NCI-H146 treated with DMSO at 0.1 percent for 48 hours (cell line): ENCODE data around the gene TFCP2.
"Not testable (repeated sequence)": the region's sequence is repeated elsewhere in the genome, so short reads cannot be mapped to it uniquely, and the experiment has no call there.

Source experiments
- DNase-seq: peaks from one replicate; lab custom pipeline; 2025; ENCODE audit not compliant: unreplicated experiment; lab: John Stamatoyannopoulos, UW

The TFCP2 gene, protein sequence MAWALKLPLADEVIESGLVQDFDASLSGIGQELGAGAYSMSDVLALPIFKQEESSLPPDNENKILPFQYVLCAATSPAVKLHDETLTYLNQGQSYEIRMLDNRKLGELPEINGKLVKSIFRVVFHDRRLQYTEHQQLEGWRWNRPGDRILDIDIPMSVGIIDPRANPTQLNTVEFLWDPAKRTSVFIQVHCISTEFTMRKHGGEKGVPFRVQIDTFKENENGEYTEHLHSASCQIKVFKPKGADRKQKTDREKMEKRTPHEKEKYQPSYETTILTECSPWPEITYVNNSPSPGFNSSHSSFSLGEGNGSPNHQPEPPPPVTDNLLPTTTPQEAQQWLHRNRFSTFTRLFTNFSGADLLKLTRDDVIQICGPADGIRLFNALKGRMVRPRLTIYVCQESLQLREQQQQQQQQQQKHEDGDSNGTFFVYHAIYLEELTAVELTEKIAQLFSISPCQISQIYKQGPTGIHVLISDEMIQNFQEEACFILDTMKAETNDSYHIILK

DNA sequence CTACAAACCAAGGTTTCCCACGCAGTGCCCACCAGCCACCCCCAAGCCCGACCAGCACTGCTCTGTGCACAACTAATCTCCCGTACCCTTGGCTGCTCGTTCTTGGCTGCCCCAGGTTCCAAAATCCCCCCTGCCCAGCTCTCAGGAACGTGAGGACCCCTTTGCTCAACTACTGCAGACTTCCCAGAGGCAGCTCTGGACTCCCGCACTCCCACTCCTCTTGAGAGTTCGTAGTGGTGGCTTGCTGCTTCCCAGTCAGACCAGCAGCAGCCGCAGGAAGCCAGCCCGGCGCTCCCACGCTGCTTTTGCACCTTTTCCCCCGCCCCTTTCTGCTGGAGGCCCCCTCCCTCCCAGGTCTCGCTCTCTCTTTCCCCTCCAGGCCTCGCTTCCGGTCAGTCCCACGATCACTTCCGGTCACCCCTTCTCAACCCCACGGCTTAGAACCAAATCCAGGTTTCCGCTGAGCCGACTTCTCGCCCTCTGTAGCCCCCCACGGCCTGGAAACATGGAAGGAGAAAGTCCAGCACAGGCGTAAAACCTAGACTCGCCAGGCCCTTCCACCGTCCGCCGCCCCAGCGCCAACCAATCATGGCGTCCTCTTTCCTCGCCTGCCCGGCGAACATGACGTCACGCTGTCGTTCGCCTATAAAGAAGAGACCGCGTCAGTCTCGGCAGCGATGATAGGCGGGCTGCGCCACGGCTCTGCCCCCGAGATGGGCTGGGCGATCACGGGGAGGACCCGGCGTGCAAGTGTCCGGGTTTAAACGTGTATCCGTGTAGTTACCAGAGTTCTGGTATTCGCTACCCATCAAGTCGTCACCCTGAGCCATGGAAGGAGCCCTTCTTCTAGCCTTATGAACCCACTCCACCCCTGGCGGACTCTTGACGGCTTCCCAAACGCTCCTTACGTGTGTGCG, at the start of gene TFCP2:
TFCP2 (minus strand) TSS at position 621 of the 917 bp plus-strand sequence. CDS start 713 bp downstream, outside the sequence.
- peak; percentile 97 for DNase-seq

DNA sequence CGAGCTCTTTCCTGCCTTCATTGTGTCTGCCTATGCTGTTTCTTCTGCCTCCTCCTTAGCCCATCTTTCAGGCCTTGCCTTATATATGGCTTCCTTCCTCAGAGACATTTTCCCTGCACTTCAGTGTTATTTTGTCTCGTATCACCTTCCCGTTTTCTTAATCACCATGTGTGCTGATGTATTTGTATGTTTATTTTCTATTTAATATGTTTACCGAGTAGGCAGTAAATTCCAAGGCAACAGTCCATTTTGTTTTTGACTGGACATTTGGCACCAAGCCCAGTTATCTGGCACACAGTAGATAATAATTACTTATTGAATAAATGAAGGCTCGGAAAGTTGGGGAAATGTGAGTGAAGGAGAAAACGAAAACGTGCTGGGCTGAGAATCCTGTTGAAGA, 49.5 kb upstream of the TFCP2 start:
- DNase-seq, result peak; percentile 41

DNA sequence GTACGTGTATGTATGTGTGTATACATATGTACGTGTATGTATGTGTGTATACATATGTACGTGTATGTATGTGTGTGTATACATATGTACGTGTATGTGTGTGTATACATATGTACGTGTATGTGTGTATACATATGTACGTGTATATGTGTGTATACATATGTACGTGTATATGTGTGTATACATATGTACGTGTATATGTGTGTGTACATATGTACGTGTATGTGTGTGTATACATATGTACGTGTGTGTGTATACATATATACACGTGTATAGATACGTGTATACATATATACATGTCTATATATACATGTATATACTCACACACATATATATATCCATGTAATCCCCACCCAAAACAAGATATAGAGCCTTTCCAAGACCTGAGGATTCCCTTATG, 46.9 kb upstream of the TFCP2 start:
- DNase-seq, result not testable (repeated sequence)

DNA sequence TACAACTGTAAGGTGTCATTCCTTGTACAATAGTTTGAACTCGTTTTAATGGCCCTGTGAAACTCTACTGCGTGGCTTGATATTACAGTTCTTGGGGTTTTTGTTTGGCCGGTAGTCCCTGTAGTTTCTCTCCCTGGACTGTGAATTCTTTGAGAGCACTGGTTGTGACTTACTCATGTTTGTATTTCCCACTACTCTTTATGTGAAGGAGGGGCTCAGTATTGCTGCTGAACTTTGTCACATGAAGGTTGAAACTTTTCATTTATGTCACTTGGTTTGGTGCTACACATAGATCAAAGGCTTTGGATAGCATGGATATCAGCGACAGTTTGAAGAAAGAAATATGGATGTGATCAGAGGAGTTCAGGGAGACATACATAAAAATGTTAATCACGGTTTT, 46.4 kb upstream of the TFCP2 start:
- DNase-seq, result no peak

DNA sequence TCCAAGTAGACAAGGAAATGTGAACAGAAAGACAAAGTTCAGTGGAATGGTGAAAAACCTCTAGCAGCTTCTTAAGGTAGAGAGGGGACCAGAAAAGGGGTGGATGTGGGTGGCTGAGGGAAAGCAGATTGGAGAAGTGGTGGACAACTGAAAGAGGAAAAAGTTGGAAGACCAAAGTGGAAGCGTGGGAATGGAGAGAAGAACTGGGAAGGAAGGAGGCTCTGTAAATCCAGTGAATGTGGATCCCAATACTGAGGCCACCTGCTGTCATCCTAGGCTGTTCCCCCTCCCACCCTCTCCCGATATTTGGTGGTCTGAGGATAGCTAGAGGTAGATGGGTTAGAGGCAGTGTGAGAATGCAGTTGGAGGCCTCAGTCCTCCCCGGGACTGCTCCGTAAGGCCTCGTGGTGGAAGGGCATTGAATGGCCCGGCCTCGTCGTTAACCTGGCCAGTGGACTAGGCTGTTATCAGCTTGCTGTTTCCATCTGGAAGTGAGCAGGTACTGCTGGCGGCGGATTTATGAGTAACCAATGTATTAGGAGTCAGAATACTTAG, 45.7 kb upstream of the TFCP2 start:
- peak; percentile 9 for DNase-seq

DNA sequence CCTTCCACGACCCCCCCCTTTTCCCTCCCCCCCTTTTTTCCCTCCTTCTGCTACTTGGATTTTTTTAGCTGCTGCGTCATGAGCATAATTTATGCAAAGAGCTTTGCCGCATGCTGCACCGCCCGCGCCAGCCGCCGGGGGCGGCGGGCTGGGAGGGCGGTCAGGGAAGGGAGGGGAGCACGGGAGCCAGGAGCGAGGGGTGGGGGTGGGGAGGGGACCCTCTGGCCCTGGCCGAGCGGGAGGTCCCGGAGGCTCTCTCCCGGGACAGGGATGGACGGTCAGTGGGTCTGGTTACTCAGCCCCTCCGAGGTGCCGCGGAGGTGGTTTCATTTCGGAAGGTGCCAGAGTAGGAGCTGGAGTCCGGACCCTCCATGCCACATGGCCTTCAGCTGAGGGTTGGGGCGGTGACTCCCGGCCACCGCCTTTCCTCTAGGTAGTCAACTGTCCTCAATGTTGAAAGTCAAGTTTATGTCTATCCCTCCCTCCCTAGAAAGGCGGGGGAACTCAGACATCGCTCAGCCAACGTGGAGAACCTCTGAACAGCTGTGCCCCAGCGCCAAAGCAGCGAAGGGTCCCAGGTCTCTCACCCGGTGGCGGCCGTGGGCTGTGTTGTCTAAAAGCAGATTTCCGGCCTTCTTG, 45.2 kb upstream of the TFCP2 start, which contains the start of gene POU6F1:
POU6F1 (minus strand) TSS at position 95 of the 639 bp plus-strand sequence. CDS start 11,226 bp downstream, outside the sequence.
- DNase-seq, result peak; percentile 53

DNA sequence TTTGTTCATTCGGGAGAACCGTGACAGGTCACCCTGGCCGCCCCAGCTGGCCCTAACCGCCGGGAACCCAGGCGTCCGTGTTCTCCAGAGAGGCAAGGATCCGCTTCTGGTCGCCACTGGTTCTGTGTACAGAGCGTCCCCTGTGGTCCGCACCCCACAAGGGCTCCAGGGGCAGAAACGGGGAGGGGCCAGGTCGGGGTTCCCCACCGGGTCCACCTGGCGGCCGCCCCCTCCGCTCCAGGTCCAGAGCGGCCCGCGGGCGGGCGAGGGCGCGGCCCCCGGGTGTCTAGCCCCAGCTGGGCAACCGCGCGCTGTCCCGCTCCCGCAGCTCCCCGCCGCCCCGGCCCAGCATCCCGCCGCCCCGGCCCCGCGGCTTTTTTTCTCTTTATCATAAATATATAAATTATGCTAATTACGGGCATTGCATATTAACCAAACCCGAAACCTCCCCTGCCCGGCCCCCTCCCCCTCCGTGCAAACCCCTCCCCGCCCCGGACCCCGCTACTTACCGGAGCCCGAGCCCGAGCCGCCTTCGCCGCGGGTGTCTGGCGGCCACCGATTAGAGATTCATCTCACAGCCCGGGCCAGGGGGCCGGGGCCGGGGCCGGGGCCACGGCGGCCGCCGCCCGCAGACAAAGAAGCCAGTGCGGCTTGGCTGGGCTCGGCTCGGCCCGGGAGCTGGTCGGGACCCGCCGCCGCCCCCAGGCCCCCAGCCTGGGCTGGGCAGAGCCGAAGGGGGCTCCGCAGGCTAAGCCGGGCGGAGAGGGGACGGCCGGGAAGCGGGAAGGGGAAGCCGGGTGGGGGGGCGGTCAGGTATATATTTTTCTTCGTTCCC, 44.4 kb upstream of the TFCP2 start:
- peak; percentile 63 for DNase-seq

DNA sequence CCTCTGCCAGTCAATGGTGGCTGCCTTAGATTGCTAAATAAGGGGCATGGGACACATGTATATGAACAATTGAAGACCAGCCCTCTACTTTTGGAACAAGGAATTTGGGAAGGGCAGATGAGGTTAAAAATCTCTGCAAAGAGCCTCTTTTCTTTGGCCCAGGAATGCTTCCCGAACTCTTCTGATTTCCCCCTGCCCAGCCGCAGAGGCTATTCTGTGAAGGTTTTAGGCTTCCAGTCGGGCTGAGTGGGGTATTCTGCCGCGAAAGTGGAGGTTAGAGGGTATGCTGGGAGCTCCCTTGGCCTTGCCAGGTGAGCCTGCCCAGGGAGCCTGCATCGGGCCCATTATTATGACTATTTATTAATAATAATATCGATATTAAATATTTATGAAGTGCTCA, 43.7 kb upstream of the TFCP2 start:
- DNase-seq, result no peak

DNA sequence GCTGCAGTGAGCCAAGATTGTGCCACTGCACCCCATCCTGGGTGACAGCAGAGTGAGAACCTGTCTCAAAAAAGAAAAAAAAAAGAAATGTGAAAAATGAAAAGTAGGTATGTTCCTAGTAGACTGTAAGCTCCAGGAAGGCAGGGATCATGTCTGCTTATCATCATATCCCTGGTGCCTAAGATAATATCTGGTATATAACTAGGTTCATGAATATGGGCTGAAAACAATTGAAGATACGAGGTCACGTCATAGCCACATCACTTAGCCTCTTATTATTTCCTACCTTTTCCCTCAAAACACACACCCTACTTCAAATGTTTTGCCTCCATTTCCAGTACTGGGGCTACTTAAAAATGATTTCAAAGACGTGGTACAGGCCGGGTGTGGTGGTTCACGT, 42.0 kb upstream of the TFCP2 start:
- DNase-seq, result no peak

DNA sequence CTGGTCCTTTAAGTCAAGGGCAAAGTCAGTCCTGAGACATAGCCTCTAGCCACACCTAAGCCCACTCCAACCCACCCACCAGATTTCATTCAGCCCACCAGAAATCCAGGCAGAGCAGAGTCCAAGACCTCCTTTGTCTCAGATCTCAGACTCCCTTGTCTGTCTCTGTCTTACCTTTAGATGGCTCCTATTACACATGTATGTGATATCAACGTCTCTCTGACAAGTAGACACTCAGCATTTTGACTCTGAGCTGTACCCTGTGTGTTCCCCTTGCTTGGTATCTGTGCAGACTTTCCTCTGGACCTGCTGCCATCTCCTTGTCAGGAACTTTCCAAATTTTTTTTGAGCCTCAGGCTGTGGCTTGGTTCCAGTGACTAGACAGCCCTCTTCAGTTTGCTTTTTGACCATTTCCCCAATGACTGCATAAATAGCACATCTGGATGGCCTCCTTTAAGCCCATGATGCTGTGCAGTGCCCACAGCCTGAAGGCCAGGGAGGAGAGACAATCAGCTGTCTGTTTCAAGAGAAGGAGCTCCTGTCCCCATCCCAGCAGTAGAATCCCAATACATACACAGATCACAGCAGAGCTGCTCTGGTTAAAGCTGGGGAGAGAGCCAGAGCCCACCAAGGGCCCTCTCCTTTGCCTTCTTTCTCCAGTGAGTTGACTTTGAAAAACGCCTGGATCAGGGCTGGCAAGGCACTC, 37.9 kb upstream of the TFCP2 start:
- no peak for DNase-seq

DNA sequence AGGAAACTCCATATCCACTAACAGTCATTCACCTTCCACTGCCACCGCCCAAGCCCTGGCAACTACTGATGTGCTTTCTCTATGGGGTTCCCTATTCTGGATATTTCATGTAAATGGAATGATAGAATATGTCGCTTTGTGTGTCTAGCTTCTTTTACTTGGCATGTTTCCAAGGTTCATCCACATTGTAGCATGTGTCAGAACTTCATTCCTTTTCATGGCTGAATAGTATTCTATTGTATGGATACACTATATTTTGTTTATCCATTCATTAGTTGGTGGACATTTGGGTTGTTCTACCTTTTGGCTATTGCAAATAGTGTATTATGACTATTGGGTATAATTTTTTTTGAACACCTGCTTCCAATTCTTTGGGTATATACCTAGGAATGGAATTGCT, 36.3 kb upstream of the TFCP2 start:
- DNase-seq, result no peak

DNA sequence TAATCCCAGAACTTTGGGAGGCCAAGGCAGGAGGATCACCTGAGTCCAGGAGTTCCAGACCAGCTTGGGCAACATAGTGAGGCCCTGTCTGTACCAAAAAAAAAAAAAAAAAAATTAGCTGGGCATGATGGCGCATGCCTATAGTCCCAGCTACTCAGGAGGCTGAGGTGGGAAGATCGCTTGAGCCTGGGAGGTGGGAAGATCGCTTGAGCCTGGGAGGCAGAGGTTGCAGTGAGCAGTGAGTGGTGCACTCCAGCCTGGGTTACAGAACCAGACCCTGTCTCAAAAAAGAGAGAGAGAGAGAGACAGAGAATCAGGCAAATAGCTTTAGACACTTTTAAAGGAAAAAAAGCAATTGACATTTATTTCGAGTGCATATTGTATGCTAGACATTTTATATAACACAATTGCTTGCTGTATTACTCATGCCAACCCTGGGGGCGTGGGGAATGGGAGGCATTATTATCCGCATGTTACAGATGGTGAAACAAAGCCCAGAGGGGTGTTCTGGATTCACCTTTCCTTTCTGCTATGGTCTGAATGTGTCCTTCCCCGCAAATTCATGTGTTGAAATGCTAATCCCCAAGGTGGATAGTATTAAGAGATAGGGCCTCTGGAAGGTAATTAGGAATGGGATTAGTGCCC, 35.2 kb upstream of the TFCP2 start:
- no peak for DNase-seq

DNA sequence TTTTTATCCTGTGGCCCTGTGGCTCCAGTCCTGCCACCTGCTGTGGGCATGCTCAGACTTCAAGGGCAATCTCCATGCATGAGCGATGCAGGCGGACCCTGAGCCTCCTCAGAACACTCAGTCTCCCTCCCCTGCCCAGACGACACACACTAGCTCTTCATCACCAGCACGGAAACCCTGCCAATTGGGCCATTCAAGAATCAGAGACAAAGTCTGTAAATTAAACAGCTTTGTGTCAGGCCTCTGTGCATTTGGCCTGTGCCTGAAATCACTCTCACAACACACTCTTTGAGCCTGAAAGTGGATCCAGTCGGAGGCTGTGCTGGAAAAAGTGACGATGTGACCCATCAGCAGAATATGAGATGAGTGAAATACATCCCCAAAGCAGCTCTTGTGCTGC, 32.4 kb upstream of the TFCP2 start:
- no peak for DNase-seq

DNA sequence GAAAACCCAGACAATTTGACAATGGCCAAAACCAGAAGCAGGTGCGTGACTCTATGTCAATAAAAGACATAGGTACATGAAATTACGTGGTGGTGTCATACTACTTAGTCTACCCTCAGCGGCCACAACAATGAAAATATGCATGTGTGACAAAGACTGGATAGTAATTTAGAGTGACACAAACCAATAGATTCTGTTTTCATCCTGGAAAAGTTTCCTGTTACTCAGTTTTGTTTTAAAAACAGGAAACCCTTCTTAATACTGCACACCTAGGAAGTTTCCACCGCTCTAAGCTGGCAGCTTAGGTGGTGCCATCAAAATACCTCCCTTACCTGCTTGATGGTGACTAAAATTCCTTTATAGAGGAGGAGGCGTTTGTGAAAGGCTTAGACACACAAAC, 29.8 kb upstream of the TFCP2 start:
- peak; percentile 27 for DNase-seq

DNA sequence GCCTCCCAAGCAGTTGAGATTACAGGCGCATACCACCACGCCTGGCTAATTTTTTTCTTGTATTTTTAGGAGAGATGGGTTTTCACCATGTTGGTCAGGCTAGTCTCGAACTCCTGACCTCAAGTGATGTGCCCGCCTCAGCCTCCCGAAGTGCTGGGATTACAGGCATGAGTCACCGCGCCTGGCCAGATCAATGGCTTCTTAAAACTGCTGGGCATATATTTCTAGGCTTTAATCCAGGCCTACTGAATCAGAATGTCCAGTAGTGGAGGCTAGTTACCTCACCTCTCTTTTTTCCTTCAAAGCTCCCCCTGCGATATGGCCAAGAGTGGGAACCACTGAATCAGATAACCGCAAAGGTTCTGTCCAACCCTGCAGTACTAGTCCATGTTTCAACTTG, 27.9 kb upstream of the TFCP2 start:
- no peak for DNase-seq

DNA sequence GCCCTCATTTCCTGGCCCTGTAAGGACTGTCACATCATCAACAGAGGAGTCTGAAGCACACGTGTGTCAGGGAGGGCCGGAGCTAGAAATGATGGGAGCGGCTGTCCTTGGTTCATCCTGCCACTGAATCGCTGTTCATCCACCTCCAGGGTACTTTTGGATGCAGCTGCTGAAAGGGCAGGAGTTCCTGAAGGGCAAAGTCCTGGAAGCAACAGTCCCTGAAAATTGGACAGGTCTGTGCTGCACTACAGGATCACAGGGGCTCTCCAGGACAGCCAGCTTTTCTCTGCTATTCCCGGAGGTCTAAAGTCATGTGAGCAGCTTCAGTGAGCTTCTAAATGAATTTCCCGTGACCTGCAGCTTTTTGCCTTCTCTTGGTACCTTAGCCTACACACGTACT, 27.2 kb upstream of the TFCP2 start:
- no peak for DNase-seq

DNA sequence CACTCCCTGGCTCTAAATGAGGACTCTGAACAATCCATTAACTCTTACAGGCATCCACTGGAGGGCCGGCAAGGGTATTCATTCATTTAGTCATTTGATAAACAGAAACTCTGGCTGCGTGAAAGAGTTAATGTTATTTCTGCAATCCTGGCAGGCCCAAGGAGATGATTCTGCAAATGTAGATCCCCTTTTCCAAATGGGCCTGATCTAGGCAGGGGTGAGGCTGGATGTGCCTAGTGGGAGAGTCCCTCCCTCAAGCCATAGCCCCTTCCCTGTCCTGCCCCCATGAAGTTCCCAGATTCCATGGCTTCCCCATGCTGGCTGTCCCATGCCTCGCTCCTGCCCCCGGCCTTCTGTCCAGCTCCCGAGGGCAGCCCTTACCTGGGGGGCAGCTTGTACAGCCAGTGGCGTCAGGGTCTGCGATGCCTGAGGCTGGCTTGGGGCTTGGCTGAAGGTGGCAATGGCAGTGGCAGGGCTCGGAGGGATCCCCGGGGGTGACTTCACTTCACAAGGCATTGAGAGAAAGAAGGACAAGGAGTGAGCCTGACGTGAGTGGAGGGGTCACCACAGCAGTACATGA, 26.5 kb upstream of the TFCP2 start:
- no peak for DNase-seq

DNA sequence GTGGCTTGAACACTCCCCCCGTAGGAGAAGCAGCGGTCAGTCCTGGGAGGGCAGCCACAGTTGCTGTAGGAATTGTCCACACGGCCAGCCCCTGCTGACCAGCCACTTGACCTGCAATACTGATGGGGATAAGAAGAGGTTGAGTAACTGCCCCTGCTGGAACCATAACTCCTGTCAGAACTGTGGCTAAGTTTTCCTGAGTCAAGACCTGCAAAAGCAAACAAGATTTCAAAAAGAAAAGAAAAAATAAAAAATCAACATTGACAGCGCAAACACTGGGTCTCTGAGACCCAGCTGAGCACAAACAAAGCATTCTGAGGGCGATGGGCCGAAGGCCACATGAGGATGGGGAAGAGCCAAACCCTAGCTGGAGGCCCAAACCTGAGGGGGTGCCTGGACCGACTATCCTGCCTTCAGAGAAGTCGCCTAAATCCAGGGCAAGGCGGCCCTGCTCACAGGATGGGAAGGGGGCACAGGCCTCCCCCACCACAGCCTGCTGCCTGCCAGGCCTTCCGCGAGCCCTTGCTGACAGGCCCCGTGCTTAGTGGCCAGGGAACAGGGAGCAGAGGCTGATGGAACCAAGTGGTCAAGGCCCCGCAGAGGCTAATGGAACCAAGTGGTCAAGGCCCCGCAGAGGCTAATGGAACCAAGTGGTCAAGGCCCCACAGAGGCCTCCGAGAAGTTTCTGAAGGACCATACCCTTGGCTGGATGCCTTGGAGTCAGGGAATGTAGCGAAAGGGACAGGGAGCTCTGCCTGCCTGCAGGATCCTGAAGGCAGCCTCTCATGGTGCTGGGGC, 25.8 kb upstream of the TFCP2 start:
- no peak for DNase-seq
